SK-N-SH (cell line): Measurements from ENCODE around the gene APRT. TPM values are rescaled to one million over a fixed set of nuclear protein-coding genes. Genes with fewer than 3 reads are reported as not detected.
A peak's percentile ranks its signal among the peaks of the same experiment; 100 is the strongest.

Source experiments
- CTCF ChIA-PET: fragments of 300-600, 350-600 bp; formaldehyde crosslinking; extraction: SDS; loops from one replicate; lab custom pipeline; 2021; lab: Yijun Ruan, JAX
- POLR2A ChIA-PET: fragments of 350-600 bp; sonication (Branson Sonifier 250); formaldehyde crosslinking; extraction: SDS; loops from one replicate; lab custom pipeline; 2020; ENCODE audit warnings: antibody characterized with exemption, inconsistent platforms; lab: Yijun Ruan, JAX
- DNase-seq: peaks from one replicate; pipeline ENCODE4 v3.0.0; 2012
- H2AFZ ChIP-seq: fragments of 200-600 bp; sonication (generic); 2 replicates; pipeline ENCODE4 v1.8.1; 2016; ENCODE audit warnings: antibody characterized with exemption, mild to moderate bottlenecking, low read depth
- H3F3A ChIP-seq: fragments of 200-600 bp; sonication (generic); replicated peaks from 2 replicates; pipeline ENCODE3; 2016; ENCODE audit warnings: antibody characterized with exemption, mild to moderate bottlenecking; ENCODE audit not compliant: insufficient read depth
- H3K27ac ChIP-seq, 2 experiments: fragments of 200-500 bp in 1 of 2; fragments of 200-600 bp in 1 of 2; sonication (Bioruptor generic) in 1 of 2; sonication (generic), shearing (Covaris generic) in 1 of 2; 2 replicates each; pipeline versions ENCODE4 v1.5.1 to v1.6.1; 2014 to 2016; ENCODE audit warnings: low read depth in 2 of 2, inconsistent platforms in 1 of 2, low read length in 1 of 2, mild to moderate bottlenecking in 1 of 2, mixed read lengths in 1 of 2
- H3K27me3 ChIP-seq: fragments of 200-600 bp; sonication (generic), shearing (Covaris generic); 2 replicates; pipeline ENCODE4 v1.6.1; 2016; ENCODE audit warnings: mixed run types; ENCODE audit not compliant: insufficient read depth
- H3K36me3 ChIP-seq, 2 experiments: fragments of 200-500 bp in 1 of 2; fragments of 200-600 bp in 1 of 2; sonication (Bioruptor generic) in 1 of 2; sonication (generic) in 1 of 2; replicated peaks in 1 of 2; 2 replicates each; pipeline versions ENCODE3 to v1.5.1; 2014 to 2016; ENCODE audit warnings: low read length in 1 of 2, mild to moderate bottlenecking in 1 of 2; ENCODE audit not compliant: insufficient read depth in 2 of 2, control insufficient read depth in 1 of 2
- H3K4me1 ChIP-seq, 2 experiments: fragments of 200-500 bp in 1 of 2; fragments of 200-600 bp in 1 of 2; sonication (Bioruptor generic) in 1 of 2; sonication (generic), shearing (Covaris generic) in 1 of 2; 2 replicates each; pipeline versions ENCODE4 v1.5.1 to v1.6.1; 2014 to 2016; ENCODE audit warnings: low read depth in 1 of 2, low read length in 1 of 2, mixed run types in 1 of 2; ENCODE audit not compliant: insufficient read depth in 2 of 2, control insufficient read depth in 1 of 2
- H3K4me2 ChIP-seq: fragments of 200-600 bp; sonication (generic), shearing (Covaris generic); 2 replicates; pipeline ENCODE4 v1.6.1; 2017; ENCODE audit warnings: mixed run types
- H3K4me3 ChIP-seq, 2 experiments: fragments of 200-500 bp in 1 of 2; fragments of 200-600 bp in 1 of 2; sonication (Bioruptor generic) in 1 of 2; sonication (generic), shearing (Covaris generic) in 1 of 2; 2 replicates each; pipeline versions ENCODE4 v1.5.1 to v1.8.1; 2014 to 2016; ENCODE audit warnings: low read depth in 2 of 2, inconsistent platforms in 1 of 2, low read length in 1 of 2, mild to moderate bottlenecking in 1 of 2, mixed read lengths in 1 of 2, moderate library complexity in 1 of 2
- H3K79me2 ChIP-seq: fragments of 200-600 bp; sonication (generic); 2 replicates; pipeline ENCODE4 v1.8.1; 2017; ENCODE audit warnings: mild to moderate bottlenecking; ENCODE audit not compliant: insufficient read depth
- H3K9ac ChIP-seq: fragments of 200-600 bp; sonication (generic); 2 replicates; pipeline ENCODE4 v1.6.1; 2017; ENCODE audit warnings: mixed run types
- H3K9me2 ChIP-seq: fragments of 200-600 bp; sonication (generic); 2 replicates; pipeline ENCODE4 v1.6.1; 2017; ENCODE audit warnings: mixed run types
- H3K9me3 ChIP-seq: fragments of 200-600 bp; sonication (generic); 2 replicates; pipeline ENCODE4 v1.6.1; 2017; ENCODE audit warnings: mixed run types, mild to moderate bottlenecking, moderate library complexity
- H4K20me1 ChIP-seq: fragments of 200-600 bp; sonication (generic); 2 replicates; pipeline ENCODE4 v1.6.1; 2017; ENCODE audit warnings: mild to moderate bottlenecking, mixed run types; ENCODE audit not compliant: insufficient read depth
- CHD2 ChIP-seq: fragments of 150-350 bp; IDR thresholded peaks from 2 replicates; pipeline ENCODE4 v1.6.1; 2018; ENCODE audit warnings: low read length; ENCODE audit not compliant: partially characterized antibody
- EP300 ChIP-seq, 2 experiments: IDR thresholded peaks; 2 replicates each; pipeline versions ENCODE4 v1.4.0 to v1.6.1; 2012; ENCODE audit warnings: borderline replicate concordance in 1 of 2, low read depth in 1 of 2, low read length in 1 of 2
- EZH2phosphoT487 ChIP-seq: fragments of 200-600 bp; sonication (generic); IDR thresholded peaks from 2 replicates; pipeline ENCODE4 v1.6.1; 2017; ENCODE audit warnings: low read depth, mixed run types, mild to moderate bottlenecking, antibody characterized with exemption, moderate library complexity, borderline replicate concordance
- FOSL2 ChIP-seq: IDR thresholded peaks from 2 replicates; pipeline ENCODE4 v1.4.0; 2012; ENCODE audit warnings: low read depth, mild to moderate bottlenecking, moderate library complexity, borderline replicate concordance
- GABPA ChIP-seq: IDR thresholded peaks from 2 replicates; pipeline ENCODE4 v1.4.0; 2012; ENCODE audit warnings: low read depth, mild to moderate bottlenecking
- GATA2 ChIP-seq: sonication (generic); formaldehyde crosslinking; IDR thresholded peaks from 2 replicates; pipeline ENCODE4 v1.5.0; 2020; ENCODE audit warnings: mild to moderate bottlenecking, missing genetic modification reagents
- IRF3 ChIP-seq: fragments of 150-350 bp; IDR thresholded peaks from 2 replicates; pipeline ENCODE4 v1.6.1; 2016; ENCODE audit warnings: mild to moderate bottlenecking, low read depth, low read length
- NFIC ChIP-seq: IDR thresholded peaks from 2 replicates; pipeline ENCODE4 v1.4.0; 2012; ENCODE audit warnings: borderline replicate concordance
- PBX3 ChIP-seq: IDR thresholded peaks from 2 replicates; pipeline ENCODE4; 2012
- POLR2AphosphoS5 ChIP-seq: IDR thresholded peaks from 2 replicates; pipeline ENCODE4 v1.6.1; 2012; ENCODE audit warnings: low read depth, low read length
- RCOR1 ChIP-seq: fragments of 150-350 bp; IDR thresholded peaks from 2 replicates; pipeline ENCODE4 v1.6.1; 2017; ENCODE audit warnings: antibody characterized with exemption, low read length
- RXRA ChIP-seq: IDR thresholded peaks from 2 replicates; pipeline ENCODE4 v1.4.0; 2012; ENCODE audit warnings: low read depth, mild to moderate bottlenecking, borderline replicate concordance
- TAF1 ChIP-seq: IDR thresholded peaks from 2 replicates; pipeline ENCODE4 v1.6.1; 2012; ENCODE audit warnings: low read depth, mild to moderate bottlenecking, low read length, moderate library complexity, borderline replicate concordance
- TCF12 ChIP-seq: IDR thresholded peaks from 2 replicates; pipeline ENCODE4 v1.4.0; 2012
- ZBTB33 ChIP-seq: IDR thresholded peaks from 2 replicates; pipeline ENCODE4 v1.4.0; 2012; ENCODE audit warnings: low read depth, borderline replicate concordance
- WGBS: methylation state at CpG from one replicate; pipeline ENCODE4 v1.1.6; 2017; ENCODE audit warnings: low lambda C conversion rate; 5-methylcytosine and 5-hydroxymethylcytosine counted together
- polyA plus RNA-seq, 3 experiments: library from polyadenylated mRNA; depleted of rRNA; stranded (reverse); fragments of >200 nt; gene quantifications; 2 replicates each; pipeline ENCODE4 v1.2.3, GENCODE V29; 2012
- TF ChIP-seq, protein P1 (sequence below): IDR thresholded peaks from 2 replicates; pipeline ENCODE4 v1.4.0; 2012; ENCODE audit warnings: low read depth, borderline replicate concordance

APRT gene
- polyA plus RNA-seq, 1 of the 3 experiments (the other 2 are of a cell fraction) = 192 TPM

DNA sequence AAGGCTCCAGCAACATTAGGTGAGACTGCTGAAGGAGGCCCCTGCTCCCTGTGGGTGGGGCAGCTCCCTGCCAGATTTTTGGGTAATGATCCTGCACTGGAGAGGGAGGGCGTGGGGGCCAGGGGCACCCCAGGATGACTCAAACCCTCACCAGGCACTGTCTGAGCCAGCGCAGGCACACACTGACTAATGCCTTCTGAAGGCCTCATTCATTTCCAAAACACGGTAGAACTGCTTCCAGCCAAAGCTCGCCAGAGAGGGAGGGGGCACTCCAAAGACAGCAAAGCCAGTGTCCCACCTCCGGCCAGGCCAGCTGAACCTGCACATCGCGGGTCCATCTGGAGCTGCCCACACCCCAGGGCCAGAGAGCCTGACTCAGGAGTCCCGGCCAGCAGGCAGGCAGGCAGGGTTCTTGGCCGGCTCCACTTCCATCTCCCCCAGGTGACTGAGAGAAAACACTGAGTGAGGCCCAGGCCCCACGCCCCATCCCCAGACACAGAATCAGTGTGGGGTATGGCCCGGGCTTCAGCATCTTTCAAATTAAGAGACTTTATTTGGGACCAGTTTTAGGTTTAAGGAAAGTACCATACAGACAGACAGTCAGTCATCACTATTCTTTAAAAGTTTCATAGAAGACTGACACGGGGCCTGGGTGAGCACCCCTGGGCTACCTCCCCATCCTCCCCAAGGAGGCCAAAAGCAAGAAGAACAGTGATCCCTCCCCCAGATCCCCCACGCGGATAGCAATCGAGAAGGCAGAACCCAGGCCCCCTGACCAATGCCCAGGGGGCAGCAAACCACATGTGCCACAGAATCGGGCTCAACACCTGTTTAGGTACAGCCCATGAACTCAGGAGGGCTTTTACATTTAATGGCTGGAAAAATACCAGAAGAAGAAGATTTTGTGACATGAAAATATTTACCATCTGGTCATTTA is 29.0 kb downstream of the APRT start (continued):
- TF ChIP-seq RCOR1 (no peak), GATA2 (CRISPR knock-in tag) (no peak), TAF1 (no peak), ZBTB33 (peak; percentile 33; the same call in 1 of the 2 replicates), FOSL2 (peak; percentile 95), TCF12 (peak; percentile 92), IRF3 (no peak), PBX3 (peak; percentile 89), EZH2phosphoT487 (no peak), NFIC (peak; percentile 81), POLR2AphosphoS5 (peak; percentile 66; the same call in 1 of the 2 replicates), GABPA (no peak)

DNA sequence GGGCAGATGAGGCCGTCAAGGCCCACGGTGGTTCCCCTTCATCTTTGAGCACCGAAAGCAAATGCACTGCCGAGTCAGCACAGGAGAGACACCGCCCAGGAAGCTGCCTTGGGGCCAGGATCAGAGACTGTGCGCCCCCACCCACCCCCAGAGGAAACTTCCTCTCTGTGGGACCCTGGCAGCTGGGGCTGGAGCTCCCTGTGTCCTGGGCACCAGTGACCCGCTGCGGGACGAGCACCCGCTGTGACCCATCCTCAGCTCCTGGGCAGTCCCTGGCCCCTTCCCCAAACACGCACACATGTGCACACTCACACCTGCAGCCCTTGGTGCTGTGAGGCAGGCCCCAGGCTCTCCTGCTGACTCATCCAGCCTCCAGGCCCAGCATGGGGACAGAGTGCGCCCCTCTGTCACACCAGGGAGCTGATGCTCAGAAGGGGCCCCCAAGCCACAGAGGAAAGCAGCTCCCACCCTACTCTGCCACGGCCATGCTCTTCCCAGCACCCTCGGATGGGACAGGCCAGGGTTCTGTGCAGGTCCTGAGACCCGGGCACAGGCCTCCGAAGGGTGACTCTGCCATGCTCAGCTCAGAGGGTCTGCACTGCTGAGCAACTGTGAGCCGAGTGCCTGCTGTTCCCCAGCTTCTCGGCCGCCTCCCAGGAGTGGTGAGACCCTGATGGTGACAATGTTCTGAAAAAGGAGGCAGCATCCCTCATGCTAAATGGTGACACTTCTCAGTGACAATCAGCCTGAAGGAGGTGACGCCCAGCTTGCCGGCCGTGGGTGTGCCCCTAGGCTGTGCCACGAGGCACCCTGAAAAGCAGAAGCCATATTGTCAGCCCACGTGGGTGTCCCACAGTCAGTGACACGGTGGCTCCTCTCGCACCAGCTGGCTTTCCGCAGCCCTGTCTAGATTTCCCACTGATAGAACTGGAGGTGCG is 30.3 kb downstream of the APRT start:
- H3K4me3 ChIP-seq = no peak overlapping the region
- no peak for TF ChIP-seq TCF12
- no peak for TF ChIP-seq POLR2AphosphoS5
- TF ChIP-seq RCOR1 = no peak
- TF ChIP-seq, protein P1, sequence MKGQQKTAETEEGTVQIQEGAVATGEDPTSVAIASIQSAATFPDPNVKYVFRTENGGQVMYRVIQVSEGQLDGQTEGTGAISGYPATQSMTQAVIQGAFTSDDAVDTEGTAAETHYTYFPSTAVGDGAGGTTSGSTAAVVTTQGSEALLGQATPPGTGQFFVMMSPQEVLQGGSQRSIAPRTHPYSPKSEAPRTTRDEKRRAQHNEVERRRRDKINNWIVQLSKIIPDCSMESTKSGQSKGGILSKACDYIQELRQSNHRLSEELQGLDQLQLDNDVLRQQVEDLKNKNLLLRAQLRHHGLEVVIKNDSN = no peak
- TF ChIP-seq TAF1 = no peak
- no peak for TF ChIP-seq CHD2
- TF ChIP-seq IRF3 = no peak
- TF ChIP-seq EP300 (IDR thresholded peaks at IDR 0.05; ENCODE audit: borderline replicate concordance in 1 of 2, low read depth in 1 of 2, low read length in 1 of 2) = no peak
- no peak for TF ChIP-seq RXRA
- H3K9me2 ChIP-seq = no peaks in the 10 kb centered on the region
- peaks cover 89% of the 10 kb centered on the region for H3K79me2 ChIP-seq
- H3K4me2 ChIP-seq = peak overlapping the region; percentile 91
- WGBS = 86% methylated on average over 12 of the region's 28 CpGs
- H2AFZ ChIP-seq = no peak overlapping the region
- no peak for DNase-seq
- H3K36me3 ChIP-seq = no peaks in the 10 kb centered on the region
- no peak overlapping the region for H3K9ac ChIP-seq
- H3K4me1 ChIP-seq = peaks cover 0 to 41% of the 10 kb centered on the region in 2 experiments; a peak in 3 of 4 replicates
- POLR2A ChIA-PET = no interaction called here
- H3K9me3 ChIP-seq = no peaks in the 10 kb centered on the region
- H3K27ac ChIP-seq = no peak overlapping the region
- no peaks in the 10 kb centered on the region for H3K27me3 ChIP-seq
- CTCF ChIA-PET = interaction anchor here (0.9 to 3.9 kb wide), 10 partner anchors 9 to 462 kb away, joined by 3 to 35 read pairs (median 6); no protein-coding TSS in a partner anchor
- H4K20me1 ChIP-seq = peaks cover 75% of the 10 kb centered on the region
- peaks cover 15% of the 10 kb centered on the region for H3F3A ChIP-seq
